GM15510 (cell line): ENCODE results near the gene HDAC4.

Experiments used
- POLR2A ChIP-seq: IDR thresholded peaks from 3 replicates; pipeline ENCODE4 v1.6.1; 2011; ENCODE audit warnings: borderline replicate concordance; ENCODE audit not compliant: insufficient read length; ENCODE audit errors: extremely low read depth

HDAC4 gene

GRCh38 chr2:239124152-239124899 is 276.5 kb downstream of the HDAC4 start:
- TF ChIP-seq POLR2A = no peak

GRCh38 chr2:239122421-239123110 is 278.3 kb downstream of the HDAC4 start:
- no peak for TF ChIP-seq POLR2A

GRCh38 chr2:239121600-239122012 is 279.2 kb downstream of the HDAC4 start:
- no peak for TF ChIP-seq POLR2A

GRCh38 chr2:239120664-239121063 is 280.2 kb downstream of the HDAC4 start:
- no peak for TF ChIP-seq POLR2A

- TF ChIP-seq POLR2A = no peak
Measured at GRCh38 chr2:239119346-239120126, 281.3 kb downstream of the HDAC4 start.

GRCh38 chr2:239118675-239119211 is 282.1 kb downstream of the HDAC4 start:
- TF ChIP-seq POLR2A = no peak

- TF ChIP-seq POLR2A = no peak
Measured at GRCh38 chr2:239118264-239118663, 282.6 kb downstream of the HDAC4 start.

GRCh38 chr2:239117831-239118230 is 283.0 kb downstream of the HDAC4 start:
- no peak for TF ChIP-seq POLR2A

GRCh38 chr2:239116456-239117246 is 284.2 kb downstream of the HDAC4 start:
- TF ChIP-seq POLR2A = no peak

GRCh38 chr2:239115616-239116015 is 285.2 kb downstream of the HDAC4 start:
- no peak for TF ChIP-seq POLR2A

GRCh38 chr2:239114616-239115265 is 286.1 kb downstream of the HDAC4 start:
- no peak for TF ChIP-seq POLR2A

- TF ChIP-seq POLR2A = no peak
Measured at GRCh38 chr2:239114119-239114581, 286.7 kb downstream of the HDAC4 start.

GRCh38 chr2:239113615-239114014 is 287.2 kb downstream of the HDAC4 start:
- TF ChIP-seq POLR2A = no peak

- TF ChIP-seq POLR2A = no peak
Measured at GRCh38 chr2:239113171-239113570, 287.6 kb downstream of the HDAC4 start.
